H9 (cell line): ENCODE measurements around the gene TRAK1. TPM values are rescaled to one million over a fixed set of nuclear protein-coding genes. Genes with fewer than 3 reads are reported as not detected.

Source experiments
- DNase-seq: peaks from one replicate; pipeline ENCODE4 v3.0.0-alpha.2; 2017
- H2AFZ ChIP-seq: one replicate; pipeline ENCODE4 v1.6.1; 2013; ENCODE audit warnings: mild to moderate bottlenecking, low read length, control low read depth, moderate library complexity
- H2AK5ac ChIP-seq: 2 replicates; pipeline ENCODE4 v1.6.1; 2013; ENCODE audit warnings: low read length, control low read depth, mixed read lengths; ENCODE audit not compliant: insufficient read length
- H2BK120ac ChIP-seq: one replicate; pipeline ENCODE4 v1.6.1; 2013; ENCODE audit warnings: low read depth, mild to moderate bottlenecking, low read length, control low read depth, inconsistent platforms; ENCODE audit not compliant: poor library complexity, severe bottlenecking
- H2BK12ac ChIP-seq: 2 replicates; pipeline ENCODE4 v1.6.1; 2013; ENCODE audit warnings: low read length, control low read depth, mixed read lengths, low read depth; ENCODE audit not compliant: insufficient read length
- H2BK15ac ChIP-seq: 2 replicates; pipeline ENCODE4 v1.6.1; 2013; ENCODE audit warnings: low read depth, low read length, control low read depth
- H2BK20ac ChIP-seq: one replicate; pipeline ENCODE4 v1.6.1; 2013; ENCODE audit warnings: low read depth, mild to moderate bottlenecking, low read length, control low read depth, inconsistent platforms; ENCODE audit not compliant: poor library complexity, severe bottlenecking
- H2BK5ac ChIP-seq: 2 replicates; pipeline ENCODE4 v1.6.1; 2013; ENCODE audit warnings: low read length, control low read depth, mixed read lengths; ENCODE audit not compliant: insufficient read length
- H3K14ac ChIP-seq: 2 replicates; pipeline ENCODE4 v1.6.1; 2013; ENCODE audit warnings: low read length, control low read depth; ENCODE audit not compliant: insufficient read depth
- H3K18ac ChIP-seq: 2 replicates; pipeline ENCODE4 v1.6.1; 2013; ENCODE audit warnings: low read depth, mild to moderate bottlenecking, mixed read lengths, low read length, control low read depth; ENCODE audit not compliant: insufficient read length
- H3K23ac ChIP-seq: 2 replicates; pipeline ENCODE4 v1.6.1; 2013; ENCODE audit warnings: low read length, control low read depth, mixed read lengths, low read depth; ENCODE audit not compliant: insufficient read length
- H3K23me2 ChIP-seq: 2 replicates; pipeline ENCODE4 v1.6.1; 2013; ENCODE audit warnings: low read depth, mild to moderate bottlenecking, mixed read lengths, low read length, control low read depth; ENCODE audit not compliant: insufficient read length, poor library complexity, severe bottlenecking
- H3K27ac ChIP-seq: 2 replicates; pipeline ENCODE4 v1.5.1; 2013; ENCODE audit warnings: low read length, control low read depth, mixed read lengths, low read depth; ENCODE audit not compliant: insufficient read length
- H3K27me3 ChIP-seq: 2 replicates; pipeline ENCODE4 v1.6.1; 2013; ENCODE audit warnings: low read length, control low read depth, inconsistent platforms; ENCODE audit not compliant: insufficient read depth
- H3K4ac ChIP-seq: 2 replicates; pipeline ENCODE4 v1.6.1; 2013; ENCODE audit warnings: low read depth, mild to moderate bottlenecking, control low read depth, inconsistent platforms, low read length, moderate library complexity
- H3K4me1 ChIP-seq: 2 replicates; pipeline ENCODE4 v1.6.1; 2013; ENCODE audit warnings: low read length, control low read depth, inconsistent platforms; ENCODE audit not compliant: insufficient read depth
- H3K4me2 ChIP-seq: 2 replicates; pipeline ENCODE4 v1.6.1; 2013; ENCODE audit warnings: low read length, control low read depth, mixed read lengths; ENCODE audit not compliant: insufficient read length, insufficient read depth
- H3K56ac ChIP-seq: 2 replicates; pipeline ENCODE4 v1.6.1; 2013; ENCODE audit warnings: low read depth, mild to moderate bottlenecking, mixed read lengths, low read length, control low read depth; ENCODE audit not compliant: insufficient read length
- H3K79me1 ChIP-seq: 2 replicates; pipeline ENCODE4 v1.6.1; 2013; ENCODE audit warnings: low read depth, mild to moderate bottlenecking, moderate library complexity, low read length, control low read depth, inconsistent platforms; ENCODE audit not compliant: insufficient read depth, poor library complexity, severe bottlenecking
- H3K79me2 ChIP-seq: 2 replicates; pipeline ENCODE4 v1.6.1; 2013; ENCODE audit warnings: low read length, control low read depth, inconsistent platforms; ENCODE audit not compliant: insufficient read depth
- H3K9ac ChIP-seq: 2 replicates; pipeline ENCODE4 v1.6.1; 2013; ENCODE audit warnings: low read length, control low read depth, mixed read lengths; ENCODE audit not compliant: insufficient read length; ENCODE audit errors: extremely low read depth
- H3K9me3 ChIP-seq: one replicate; pipeline ENCODE4 v1.6.1; 2013; ENCODE audit warnings: low read depth, low read length, inconsistent platforms; ENCODE audit not compliant: control insufficient read depth
- H3T11ph ChIP-seq: one replicate; pipeline ENCODE4 v1.6.1; 2013; ENCODE audit warnings: mild to moderate bottlenecking, low read length, control low read depth, inconsistent platforms
- H4K20me1 ChIP-seq: one replicate; pipeline ENCODE4 v1.6.1; 2013; ENCODE audit not compliant: control insufficient read depth, insufficient read length, insufficient read depth
- H4K5ac ChIP-seq: 2 replicates; pipeline ENCODE4 v1.6.1; 2013; ENCODE audit warnings: low read depth, mild to moderate bottlenecking, mixed read lengths, low read length, control low read depth; ENCODE audit not compliant: insufficient read length
- H4K8ac ChIP-seq: replicated peaks from 2 replicates; pipeline ENCODE4 v1.6.1; 2013; ENCODE audit warnings: low read length, control low read depth, mixed read lengths, low read depth; ENCODE audit not compliant: insufficient read length
- H4K91ac ChIP-seq: 2 replicates; pipeline ENCODE4 v1.6.1; 2013; ENCODE audit warnings: low read depth, mild to moderate bottlenecking, moderate library complexity, mixed read lengths, low read length, control low read depth; ENCODE audit not compliant: insufficient read length
- H3K27ac Mint-ChIP-seq, 3 experiments: 2 replicates in 2 of 3; 3 replicates in 1 of 3; pipeline ENCODE4 v1.8.0; 2020 to 2021; ENCODE audit warnings: mixed read lengths in 3 of 3, mild to moderate bottlenecking in 1 of 3, moderate library complexity in 1 of 3
- H3K27me3 Mint-ChIP-seq: 2 replicates; pipeline ENCODE4 v1.8.0; 2021; ENCODE audit warnings: low read depth, mild to moderate bottlenecking, moderate library complexity, mixed read lengths
- H3K36me3 Mint-ChIP-seq, 3 experiments: 2 replicates in 2 of 3; 3 replicates in 1 of 3; pipeline ENCODE4 v1.8.0; 2020 to 2021; ENCODE audit warnings: low read depth in 3 of 3, mixed read lengths in 3 of 3; ENCODE audit not compliant: insufficient read depth in 1 of 3
- H3K4me1 Mint-ChIP-seq, 2 experiments: 2 replicates each; pipeline ENCODE4 v1.8.0; 2020; ENCODE audit warnings: mixed read lengths in 2 of 2
- H3K4me3 Mint-ChIP-seq, 2 experiments: 2 replicates in 1 of 2; 3 replicates in 1 of 2; pipeline ENCODE4 v1.8.0; 2020 to 2021; ENCODE audit warnings: mild to moderate bottlenecking in 2 of 2, mixed read lengths in 2 of 2, moderate library complexity in 1 of 2
- H3K9me3 Mint-ChIP-seq, 2 experiments: 2 replicates in 1 of 2; 3 replicates in 1 of 2; pipeline ENCODE4 v1.8.0; 2020; ENCODE audit warnings: mild to moderate bottlenecking in 2 of 2, mixed read lengths in 2 of 2, moderate library complexity in 1 of 2
- WGBS: extraction: QIAGEN DNeasy Blood & Tissue Kit; methylation state at CpG from one replicate; pipeline ENCODE4 v1.1.7; 2013; ENCODE audit warnings: missing lambda C conversion rate, low lambda C conversion rate, mixed read lengths; ENCODE audit not compliant: insufficient read length; ENCODE audit errors: extremely low coverage; 5-methylcytosine and 5-hydroxymethylcytosine counted together
- total RNA-seq: library from RNA; stranded (reverse); gene quantifications from 2 replicates; pipeline ENCODE4 v1.2.1, GENCODE V29; 2021
- TF ChIP-seq, protein P1 (sequence below): fragments of 200-600 bp; sonication (generic); conservative IDR thresholded peaks from 3 replicates; pipeline ENCODE4 v1.8.0; 2021; ENCODE audit warnings: antibody characterized with exemption, mild to moderate bottlenecking

TRAK1 gene
- total RNA-seq, 1 experiment from 2014 or later, result 34.2 TPM

DNA sequence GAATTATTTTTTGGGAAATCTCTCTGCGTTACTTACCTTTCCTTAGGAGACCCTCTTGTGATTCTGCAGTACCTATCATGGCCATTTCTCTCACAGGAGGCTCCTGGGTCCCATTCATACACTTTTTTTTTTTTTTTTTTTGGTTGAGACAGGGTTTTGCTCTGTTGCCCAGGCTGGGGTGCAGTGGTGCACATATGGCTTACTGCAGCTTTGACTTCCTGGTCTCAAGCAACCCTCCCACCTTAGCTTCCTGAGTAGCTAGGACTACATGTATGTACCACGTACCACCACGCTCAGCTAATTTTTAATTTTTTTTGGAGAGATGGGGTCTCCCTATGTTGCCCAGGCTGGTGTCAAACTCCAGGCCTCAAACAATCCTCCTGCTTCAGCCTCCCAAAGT, 36.1 kb downstream of the TRAK1 start:
- peaks cover 29 to 30% of the 10 kb centered on the region in 2 experiments for H3K4me1 Mint-ChIP-seq
- WGBS, result no CpG with 5 or more reads among the region's 3 CpGs

More for the DNA sequence above, 36.1 kb downstream of the TRAK1 start:
- Histone ChIP-seq H2AK5ac (no peak overlapping the region), H3K56ac (no peak overlapping the region), H4K8ac (no peak overlapping the region), H3K23ac (no peak overlapping the region), H4K91ac (no peak overlapping the region), H2BK5ac (no peak overlapping the region), H4K5ac (no peak overlapping the region), H2AFZ (no peak overlapping the region), H3T11ph (no peak overlapping the region), H3K79me2 (no peaks in the 10 kb centered on the region), H3K9me3 (no peaks in the 10 kb centered on the region), H2BK20ac (no peak overlapping the region), H3K27me3 (no peaks in the 10 kb centered on the region), H3K4ac (no peak overlapping the region), H4K20me1 (no peaks in the 10 kb centered on the region), H3K27ac (no peak overlapping the region), H3K14ac (no peak overlapping the region), H3K4me2 (no peak overlapping the region), H2BK15ac (no peak overlapping the region), H3K4me1 (peaks cover 8% of the 10 kb centered on the region), H3K23me2 (no peaks in the 10 kb centered on the region), H2BK120ac (no peak overlapping the region), H3K9ac (no peak overlapping the region), H2BK12ac (no peak overlapping the region), H3K79me1 (no peaks in the 10 kb centered on the region), H3K18ac (no peak overlapping the region)
- TF ChIP-seq, protein P1, sequence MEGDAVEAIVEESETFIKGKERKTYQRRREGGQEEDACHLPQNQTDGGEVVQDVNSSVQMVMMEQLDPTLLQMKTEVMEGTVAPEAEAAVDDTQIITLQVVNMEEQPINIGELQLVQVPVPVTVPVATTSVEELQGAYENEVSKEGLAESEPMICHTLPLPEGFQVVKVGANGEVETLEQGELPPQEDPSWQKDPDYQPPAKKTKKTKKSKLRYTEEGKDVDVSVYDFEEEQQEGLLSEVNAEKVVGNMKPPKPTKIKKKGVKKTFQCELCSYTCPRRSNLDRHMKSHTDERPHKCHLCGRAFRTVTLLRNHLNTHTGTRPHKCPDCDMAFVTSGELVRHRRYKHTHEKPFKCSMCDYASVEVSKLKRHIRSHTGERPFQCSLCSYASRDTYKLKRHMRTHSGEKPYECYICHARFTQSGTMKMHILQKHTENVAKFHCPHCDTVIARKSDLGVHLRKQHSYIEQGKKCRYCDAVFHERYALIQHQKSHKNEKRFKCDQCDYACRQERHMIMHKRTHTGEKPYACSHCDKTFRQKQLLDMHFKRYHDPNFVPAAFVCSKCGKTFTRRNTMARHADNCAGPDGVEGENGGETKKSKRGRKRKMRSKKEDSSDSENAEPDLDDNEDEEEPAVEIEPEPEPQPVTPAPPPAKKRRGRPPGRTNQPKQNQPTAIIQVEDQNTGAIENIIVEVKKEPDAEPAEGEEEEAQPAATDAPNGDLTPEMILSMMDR, result no peak
- Mint-ChIP-seq H3K4me3 (no peak overlapping the region), H3K27ac (no peak overlapping the region), H3K27me3 (no peaks in the 10 kb centered on the region), H3K9me3 (no peaks in the 10 kb centered on the region), H3K36me3 (peaks cover 0 to 11% (median 5%) of the 10 kb centered on the region in 3 experiments; a peak in 3 of 7 replicates)
- no peak for DNase-seq
